Measurements from ENCODE around the gene RAX2.

RAX2 gene

DNA sequence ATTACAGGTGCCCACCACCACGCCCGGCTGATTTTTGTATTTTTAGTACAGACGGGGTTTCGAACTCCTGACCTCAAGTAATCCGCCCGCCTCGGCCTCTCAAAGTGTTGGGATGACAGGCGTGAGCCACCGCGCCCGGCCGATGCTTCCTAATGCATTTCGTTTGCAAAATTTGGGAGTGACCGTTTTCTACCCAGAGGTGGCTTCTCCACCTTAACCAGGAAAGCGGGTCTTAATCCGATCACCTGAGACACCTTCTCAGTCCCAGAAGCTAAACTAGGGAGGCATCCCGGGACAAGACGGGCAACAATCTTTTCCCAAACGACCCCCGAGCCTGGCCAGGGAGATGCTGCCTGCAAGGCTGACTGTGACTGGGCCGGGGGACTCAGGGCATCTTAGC, 29.0 kb upstream of the RAX2 start:
- no peak for DNase-seq

DNA sequence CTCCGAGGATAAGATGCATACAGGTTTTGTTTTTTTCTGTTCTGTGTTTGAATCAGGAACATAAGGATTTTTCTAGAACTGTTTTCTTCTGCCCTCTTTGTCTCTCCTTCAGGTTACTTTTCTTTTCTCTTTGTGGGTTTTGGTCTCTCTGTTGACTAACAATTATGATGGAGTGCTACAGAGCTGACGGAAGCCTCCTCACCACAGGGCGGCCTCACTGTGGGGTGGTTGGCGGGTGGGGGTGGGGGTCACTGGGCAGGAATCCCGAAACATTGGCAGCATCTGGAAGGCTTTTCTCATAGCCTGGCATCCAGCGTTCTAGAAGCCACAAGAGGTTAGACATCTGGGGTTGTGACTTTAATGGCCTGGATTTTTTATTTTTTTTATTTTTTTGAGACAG, 26.1 kb upstream of the RAX2 start:
- no peak for DNase-seq

DNA sequence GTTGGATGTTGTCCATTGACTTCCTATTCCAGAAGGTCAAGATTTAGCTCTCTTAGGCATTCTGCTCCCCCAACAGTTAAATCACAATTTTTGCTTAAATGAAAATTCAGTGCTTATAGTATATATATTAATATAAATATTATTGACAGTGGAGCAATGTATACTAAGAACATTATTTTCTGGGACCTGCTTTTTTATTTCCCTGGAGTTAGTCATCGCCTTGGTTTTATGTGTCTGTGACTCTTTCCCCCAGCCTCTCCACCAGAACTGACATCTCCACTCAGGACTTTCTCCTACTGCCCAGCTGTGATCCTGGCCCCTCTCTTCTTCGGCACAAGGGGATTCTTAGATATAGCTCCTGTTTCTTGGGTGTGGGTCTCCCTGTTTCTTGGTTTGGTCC, 24.3 kb upstream of the RAX2 start:
- DNase-seq = no peak

DNA sequence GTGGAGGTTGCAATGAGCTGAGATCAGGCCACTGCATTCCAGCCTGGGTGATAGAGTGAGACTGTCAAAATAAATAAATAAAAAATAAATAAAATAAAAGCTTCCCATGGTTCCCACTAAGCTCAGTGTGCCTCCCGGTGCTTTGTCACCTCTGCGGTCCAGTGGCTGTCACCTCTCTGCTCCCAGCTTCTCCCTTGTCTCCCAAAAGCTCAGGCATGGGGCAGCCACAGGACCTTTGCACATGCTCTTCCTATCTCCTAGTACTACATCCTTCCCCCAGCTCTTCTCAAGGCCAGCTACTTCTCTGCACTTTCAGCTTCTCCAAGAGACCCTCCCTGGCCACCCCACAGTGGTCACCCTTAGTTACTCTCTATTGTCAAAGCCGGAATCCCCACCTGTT, 21.8 kb upstream of the RAX2 start:
- DNase-seq = no peak

DNA sequence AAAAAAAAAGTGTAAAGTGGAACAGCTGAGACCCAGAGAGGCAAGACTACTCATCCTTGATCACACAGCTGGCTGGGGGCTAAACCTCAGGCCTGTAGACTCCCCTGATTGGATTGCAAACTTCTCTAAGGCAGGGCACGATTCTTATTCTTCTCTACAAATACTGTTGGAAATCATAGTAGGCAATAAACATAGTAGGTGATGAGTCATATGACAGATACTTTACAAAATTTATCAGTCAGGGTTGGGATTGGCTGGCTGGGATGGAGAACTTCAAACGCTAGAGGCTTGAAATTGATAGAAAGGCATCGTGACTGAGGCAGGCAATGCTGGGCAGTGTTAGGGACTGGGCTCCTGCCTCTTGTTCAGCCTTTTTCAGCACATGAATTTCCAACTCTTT, 20.1 kb upstream of the RAX2 start:
- no peak for DNase-seq

DNA sequence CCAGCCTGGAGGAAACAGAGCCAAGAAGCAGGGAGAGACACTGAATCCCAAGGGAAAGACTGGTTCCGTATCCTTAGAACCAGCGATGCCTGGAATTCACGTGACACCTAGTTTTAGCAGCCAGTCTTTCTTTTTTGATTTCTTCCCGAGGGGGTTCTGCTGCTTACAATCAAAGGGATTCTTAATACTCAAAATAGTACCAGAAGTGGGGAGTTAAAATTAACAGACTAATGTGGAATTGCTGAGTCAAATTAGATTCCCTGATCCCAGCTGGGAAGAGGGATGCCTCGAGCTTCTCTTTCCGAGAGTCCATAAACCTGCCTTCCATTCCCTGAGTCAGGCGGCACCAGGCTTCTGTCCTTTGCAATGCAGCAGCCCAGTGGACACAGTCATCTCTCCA, 18.9 kb upstream of the RAX2 start:
- DNase-seq = no peak

DNA sequence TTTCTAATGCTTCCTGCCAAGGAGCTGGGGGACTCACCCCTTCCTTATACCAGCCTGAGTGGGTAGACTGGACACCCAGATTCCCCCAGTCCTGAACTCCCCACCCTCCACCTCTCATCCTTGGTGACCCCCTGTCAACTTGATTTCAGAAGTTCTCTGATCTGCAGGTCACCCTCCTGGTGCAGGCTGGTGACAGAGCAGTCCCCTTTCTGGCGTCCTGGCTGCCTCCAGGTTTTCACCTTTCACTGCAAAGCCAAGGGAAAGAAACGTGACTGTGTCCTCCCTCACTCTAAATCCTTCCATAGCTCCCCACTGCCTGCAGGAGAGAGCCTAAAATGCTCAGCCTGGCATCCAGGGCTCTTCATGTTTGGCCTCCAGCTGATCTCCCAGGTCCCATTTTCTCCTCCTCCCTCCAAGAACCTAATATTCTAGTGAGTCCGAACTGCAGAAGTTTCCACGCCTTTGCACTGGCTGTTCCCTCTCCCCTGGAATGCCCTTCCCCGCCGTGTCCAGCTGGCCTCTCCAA, 18.2 kb upstream of the RAX2 start:
- DNase-seq = no peak

DNA sequence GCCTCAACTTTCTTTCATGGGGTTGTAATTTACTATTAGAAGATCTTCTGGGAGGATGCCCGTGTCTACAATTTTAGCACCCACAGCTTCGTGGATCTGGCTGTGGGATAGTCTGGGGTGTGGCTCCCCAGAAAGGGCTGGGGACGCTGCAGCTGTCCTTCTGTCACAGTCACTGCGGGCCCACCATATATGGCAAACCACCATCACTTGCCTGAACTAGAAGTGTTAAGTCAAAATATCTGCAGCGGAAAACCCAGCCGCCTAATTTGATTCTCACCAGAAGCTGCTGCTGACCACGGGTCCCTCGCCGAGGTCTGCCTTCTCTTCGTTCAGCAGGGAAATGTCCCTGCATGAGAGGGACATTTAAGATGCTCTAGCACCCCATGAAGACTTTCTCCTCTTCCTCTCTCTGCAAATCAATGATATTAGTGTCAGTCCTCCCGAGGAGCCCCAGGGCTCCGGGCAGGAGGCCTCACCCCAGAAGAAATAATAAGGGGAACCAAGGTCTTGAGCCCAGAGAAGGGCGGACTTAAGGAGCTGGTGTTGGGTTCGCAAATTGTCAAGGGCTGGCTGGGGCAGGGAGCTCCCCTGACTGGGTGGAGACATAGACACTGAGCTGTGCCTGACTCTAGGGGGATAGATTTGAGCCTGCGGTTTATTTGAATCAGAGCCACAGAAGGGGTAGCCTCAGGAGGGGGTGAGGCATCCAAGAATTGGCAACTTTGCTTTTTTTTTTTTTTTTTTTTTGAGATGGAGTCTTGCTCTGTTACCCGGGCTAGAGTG, 17.2 kb upstream of the RAX2 start:
- DNase-seq = no peak

DNA sequence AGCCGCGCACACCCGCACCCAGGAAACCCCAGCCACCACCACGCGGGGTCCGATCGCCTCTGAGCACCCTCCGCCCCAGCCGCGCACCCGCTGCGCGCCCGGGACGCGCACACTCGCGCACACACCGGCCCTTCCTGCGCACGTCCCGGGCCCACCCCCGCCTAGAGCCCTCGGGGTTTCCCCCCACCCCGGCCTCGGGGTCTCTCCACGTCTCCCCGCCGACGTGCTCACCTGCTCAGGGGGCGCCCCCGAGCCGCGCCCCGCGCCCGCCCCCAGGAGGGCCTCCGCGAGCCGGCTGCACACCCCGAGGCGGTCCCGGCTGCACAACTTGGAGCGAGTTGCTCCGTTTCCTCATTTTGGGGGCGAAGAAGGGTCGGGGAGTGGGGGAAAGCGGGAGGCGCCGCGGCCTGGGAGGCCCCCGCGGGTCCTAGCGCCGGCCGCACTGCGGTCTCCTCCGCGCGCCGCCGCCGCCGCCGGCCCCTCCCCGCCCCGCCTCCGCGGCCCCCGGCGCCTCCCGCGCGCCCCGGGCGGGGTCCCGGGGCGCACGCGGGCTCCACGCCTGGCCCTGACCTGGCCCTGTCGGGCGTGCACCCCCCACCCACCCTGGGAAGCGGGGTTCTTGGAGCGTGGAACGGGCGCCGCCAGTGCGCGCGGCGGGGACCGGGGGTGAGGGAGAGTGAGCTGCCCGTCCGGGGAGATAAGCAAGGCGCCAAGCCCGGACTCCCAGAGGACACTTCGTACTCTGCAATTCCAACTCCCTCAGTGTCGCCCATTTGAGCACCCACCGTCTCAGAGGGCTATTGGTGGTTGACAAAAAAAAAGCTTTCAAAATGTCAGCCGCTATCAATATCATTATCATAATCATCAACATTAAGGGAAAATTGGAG, 14.2 kb upstream of the RAX2 start, which contains the start of gene MATK:
Gene MATK, minus strand, starts transcription at position 444 of the 887 bp plus-strand sequence. CDS start 1,246 bp downstream, outside the sequence.
- no peak for DNase-seq

DNA sequence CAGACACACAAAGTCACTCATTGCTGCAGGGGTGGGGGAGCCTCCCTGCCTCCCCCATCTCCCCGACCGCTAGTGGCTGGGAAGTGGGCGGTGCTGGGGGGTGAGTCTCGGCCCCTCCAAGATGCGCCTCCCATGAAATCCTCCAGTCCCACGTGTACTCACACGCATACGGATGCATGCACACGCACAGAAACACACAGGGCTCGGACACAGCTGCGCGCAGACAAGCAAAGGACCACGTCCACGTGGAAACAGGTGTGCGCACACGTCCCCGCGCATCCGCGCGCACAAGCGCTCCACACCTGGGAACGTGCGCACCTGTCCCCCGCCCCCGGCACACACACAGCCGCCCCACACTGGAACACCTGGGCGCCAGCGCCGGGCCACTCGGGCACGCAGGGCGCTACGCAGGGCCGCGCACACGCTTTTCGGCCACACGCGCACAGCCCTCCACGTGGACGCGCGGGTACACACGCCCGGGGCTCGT, 13.5 kb upstream of the RAX2 start:
- no peak for DNase-seq

DNA sequence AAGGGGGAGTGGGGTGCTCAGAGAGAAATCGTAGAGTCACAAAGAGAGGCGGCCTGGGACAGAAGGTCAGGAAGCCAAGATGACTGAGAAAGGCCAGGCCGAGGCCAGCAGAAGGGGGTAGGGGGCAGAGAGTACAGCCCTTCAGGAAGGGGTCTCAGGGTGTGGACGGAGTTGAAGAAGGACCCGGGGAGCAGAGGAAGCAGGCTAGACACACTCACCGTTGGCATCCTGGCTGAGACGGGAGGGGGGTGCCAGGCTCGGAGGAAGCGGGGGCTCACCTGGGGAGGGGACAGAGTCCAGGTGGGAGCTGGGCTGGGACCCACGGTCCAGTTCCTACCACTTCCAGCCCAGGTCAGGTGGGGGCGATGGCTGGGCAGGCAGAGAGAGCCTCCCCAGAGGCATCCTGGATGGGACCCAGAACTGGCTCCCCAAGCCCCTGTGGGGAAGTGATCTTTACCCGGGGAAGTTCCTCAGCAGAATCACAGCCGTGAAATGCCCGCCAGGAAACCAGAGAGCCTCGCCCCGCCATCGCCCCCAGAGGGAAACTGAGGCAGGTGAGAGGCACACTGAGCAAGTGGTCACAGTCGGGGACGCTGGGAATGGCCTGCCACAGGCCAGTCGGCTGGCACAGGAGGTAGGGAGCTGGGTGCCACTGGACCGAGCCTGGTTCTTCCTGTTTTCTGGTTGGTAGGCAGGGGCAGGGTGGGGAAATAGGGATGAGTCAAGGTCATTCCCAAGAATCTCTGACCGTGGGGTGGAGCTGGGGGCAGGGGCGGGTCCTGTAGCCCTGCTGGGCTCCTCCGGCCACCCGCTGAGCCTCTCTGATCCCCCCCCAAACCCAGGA, 12.8 kb upstream of the RAX2 start:
- no peak for DNase-seq

DNA sequence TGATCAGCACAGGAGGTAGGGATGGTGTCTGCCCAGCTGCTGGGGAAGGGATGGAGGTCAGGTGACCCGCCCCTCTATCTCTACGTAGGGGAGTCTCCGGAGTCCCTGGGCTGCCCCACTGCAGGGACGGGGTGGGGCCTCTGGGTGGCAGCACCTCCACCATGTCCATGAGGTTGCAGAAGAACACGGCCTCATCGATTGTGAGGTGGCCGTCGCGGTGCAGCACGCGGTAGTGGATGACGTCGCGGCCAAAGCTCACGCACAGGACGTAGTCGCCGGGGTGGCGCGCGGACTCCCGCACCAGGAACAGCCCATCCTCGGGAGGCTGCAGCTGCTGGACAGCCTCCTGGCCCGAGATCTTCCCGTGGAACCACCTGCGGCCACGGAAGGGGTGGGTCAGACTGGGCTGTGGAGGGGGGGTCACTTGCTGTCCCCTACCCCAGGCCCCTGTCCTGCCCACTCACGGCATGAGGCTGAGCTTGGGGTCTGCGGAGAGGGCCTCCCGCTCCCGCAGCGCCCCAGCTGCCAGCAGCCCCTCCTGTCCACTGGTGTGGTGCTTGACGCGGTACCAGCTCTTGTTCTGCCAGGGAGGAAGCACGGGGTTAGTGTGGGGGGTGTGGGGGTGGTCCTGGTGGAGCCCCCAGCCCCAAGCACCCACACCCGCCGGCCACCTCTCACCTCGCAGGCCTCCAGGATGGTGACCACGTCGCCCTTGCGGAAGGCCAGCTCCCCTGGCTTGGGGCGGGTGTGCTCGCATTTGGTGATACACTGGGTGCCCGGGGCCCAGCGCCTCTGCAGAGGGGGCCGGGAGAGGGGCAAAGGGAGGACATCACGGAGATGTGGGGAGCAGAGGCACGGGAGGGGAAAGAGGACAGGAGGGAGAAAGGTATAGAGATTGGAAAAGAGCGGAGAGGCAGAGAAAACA, 11.9 kb upstream of the RAX2 start:
- no peak for DNase-seq

DNA sequence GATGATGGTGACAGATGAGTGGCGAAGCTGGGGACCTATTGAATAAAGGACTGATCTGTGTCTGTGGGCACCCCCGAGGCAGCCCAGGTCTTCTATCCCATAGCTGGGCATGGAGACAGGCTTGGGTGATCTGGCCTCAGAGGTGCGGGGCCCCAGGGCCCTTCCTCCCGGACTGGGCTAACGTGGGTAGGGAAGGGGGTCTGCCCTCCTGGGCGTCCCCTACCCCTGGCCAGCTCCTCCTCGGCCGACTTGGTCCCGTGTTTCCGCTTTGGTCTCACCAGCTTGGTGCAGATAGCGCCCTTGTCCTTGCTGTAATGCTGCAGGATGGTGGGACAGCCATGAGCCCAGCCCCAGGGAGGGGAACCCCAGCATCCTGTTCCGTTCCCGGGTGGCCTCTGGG, 10.9 kb upstream of the RAX2 start:
- DNase-seq = no peak

DNA sequence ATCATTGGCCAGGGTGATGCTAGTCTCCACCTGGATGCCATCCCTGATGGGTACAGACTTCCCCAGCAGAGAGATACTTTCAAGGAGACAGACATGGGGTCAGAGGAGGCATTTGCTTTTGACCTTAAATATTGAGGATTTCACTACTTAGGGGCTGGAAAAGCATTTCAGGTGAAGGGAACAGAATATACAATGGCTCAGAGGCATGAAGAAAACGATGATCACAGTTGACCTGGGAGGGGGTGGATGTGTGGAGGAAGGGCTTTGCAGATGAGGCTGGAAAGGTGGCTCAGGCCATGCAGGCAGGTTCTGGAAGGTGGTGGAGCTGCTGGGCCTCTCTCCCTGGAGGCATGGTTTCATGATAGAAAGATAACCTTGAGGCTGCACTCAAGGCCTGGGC, 10.3 kb upstream of the RAX2 start:
- no peak for DNase-seq

DNA sequence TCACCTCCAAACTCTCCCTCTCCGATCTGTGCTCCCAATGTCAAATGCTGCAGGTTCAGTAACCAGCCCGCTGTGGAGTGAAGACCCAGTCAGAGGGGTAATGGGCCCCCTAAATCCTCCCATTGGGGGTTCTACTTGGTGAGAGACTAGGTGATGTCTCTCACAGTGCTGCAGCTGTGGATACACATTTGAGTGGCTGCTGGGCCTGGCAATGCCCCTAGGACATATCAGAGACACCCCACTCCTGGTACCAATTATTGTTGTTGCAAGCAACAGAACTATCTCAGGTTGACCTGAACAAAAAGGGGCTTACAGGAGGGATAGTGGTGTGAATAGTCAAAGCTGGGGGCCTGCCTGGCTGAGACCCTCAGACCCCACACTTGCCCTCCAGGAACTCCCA, 9.6 kb upstream of the RAX2 start:
- DNase-seq = no peak

DNA sequence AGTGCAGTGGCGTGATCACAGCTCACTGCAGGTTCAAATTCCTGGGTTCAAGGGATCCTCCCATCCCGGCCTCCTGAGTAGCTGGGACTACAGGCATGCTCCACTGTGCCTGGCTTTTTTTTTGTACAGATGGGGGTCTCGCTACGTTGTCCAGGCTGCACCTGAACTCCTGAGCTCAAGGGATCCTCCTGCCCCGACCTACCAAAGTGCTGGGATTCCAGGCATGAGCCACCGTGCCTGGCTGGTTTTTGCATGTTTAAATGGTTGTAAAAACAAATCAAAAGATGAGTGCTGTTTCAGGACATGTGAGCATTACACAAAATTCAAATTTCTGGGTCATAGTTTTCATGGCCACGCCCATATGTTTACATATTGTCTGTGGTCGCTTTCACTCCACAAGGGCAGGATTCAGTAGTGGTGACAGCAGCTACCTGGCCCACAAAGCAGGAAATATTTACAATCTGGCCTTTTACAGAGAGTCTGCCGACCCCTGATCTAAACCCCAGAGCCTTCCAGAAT, 8.8 kb upstream of the RAX2 start:
- no peak for DNase-seq

DNA sequence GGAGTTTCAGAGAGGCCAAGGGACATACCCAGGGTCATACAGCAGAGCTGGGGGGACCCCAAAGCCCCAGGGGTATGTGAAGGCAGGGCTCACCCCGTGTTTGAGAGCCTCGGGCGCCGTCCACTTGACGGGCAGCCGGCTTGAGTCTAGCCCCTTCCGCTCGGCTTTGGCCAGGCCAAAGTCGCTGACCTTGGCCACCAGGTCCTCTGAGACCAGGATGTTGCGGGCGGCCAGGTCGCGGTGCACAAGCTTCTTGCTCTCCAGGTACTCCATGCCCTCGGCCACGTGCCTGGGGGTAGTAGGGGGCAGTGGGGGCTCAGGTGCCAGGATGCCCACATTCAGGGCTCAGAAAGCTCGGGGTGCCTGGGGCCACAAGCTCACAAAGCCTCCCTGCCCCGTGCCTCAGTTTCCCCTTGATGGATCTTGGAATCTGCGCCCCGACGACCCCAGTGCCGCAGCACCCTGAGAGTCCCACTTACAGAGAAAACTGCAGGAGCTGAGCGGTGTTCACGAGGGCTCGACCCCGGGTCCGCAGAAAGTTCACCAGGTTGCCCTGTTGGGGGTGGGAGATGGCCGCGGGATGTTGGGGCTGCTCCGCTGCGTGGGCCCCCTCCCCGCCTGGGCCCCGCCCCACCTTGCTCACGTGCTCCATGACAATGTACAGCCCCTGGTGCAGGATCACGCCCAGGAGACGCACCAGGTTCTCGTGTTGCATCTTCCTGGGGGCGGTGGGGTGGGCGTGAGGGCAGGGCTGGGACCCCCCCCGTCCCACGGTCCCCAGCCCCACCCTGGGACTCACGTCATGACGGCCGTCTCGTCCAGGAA, 7.1 kb upstream of the RAX2 start:
- no peak for DNase-seq

DNA sequence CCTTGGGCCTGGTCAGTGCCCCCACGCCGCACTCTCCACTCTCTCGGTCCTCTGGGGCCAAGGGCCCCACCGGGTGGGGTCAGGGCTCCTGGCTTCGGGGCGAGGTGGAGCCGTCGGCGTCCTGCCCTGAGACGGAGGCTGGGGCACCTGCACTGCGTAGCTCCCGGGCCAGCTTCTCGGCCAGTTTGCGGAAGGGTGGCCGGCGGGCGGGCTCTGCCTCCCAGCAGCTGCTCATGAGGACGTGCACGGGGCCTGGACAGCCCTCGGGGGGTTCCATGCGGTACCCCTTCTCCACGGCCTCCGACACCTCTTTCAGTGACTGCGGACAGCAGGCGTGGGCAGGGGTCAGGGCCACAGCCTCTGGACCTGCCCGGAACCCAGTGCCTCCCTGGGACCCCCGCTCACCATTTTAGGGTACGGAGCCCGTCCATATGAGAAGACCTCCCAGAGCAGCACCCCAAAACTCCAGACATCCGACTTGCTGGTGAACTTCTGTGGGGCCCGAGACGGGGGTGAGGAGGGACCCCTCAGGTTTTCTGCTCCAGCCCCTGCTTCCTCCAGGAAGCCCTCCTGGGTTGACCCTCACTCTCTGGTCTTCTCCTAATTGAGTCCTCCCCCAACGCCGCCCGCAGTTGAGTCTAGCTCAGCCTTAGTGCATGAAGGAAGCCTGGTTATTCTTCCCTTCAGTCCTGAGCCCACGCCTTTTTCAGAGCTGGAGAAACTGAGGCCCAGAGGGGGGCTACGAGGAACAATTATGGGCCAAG, 6.3 kb upstream of the RAX2 start:
- DNase-seq = no peak

DNA sequence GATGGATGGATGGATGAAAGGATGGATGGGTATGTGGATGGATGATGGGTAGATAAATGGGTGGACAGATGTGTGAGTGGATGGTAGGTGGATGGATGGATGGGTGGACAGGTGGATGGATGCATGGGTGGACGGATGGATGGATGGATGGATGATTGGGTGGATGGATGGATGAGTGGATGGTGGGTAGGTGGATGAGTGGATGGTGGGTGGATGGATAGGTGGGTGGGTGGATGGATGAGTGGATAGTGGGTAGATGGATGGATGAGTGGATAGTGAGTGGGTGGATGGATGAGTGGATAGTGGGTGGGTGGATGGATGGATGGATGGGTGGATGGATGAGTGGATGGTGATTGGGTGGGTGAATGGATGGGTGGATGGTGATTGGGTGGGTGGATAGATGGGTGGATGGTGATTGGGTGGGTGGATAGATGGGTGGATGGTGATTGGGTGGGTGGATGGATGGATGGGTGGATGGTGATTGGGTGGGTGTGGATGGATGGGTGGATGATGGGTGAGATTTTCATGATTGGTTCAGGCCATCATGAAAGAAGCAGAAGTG, 4.5 kb upstream of the RAX2 start:
- no peak for DNase-seq
